HL-60/S4 treated with phorbol 12-myristate 13-acetate at 8.2 ng/mL for 4 days and 3 days (cell line): ENCODE measurements around the gene SCGB1D1.
"Not testable (repeated sequence)": the region's sequence is repeated elsewhere in the genome, so short reads cannot be mapped to it uniquely, and the experiment has no call there.

Source experiments
- in situ Hi-C: fragments of 300-500 bp; cut with MboI; formaldehyde crosslinking; loops from 2 replicates; pipeline ENCODE4 v1.15.0; 2022; ENCODE audit warnings: low sequenced_read_pairs

The SCGB1D1 gene

GRCh38 chr11:62157603-62158002, 32.4 kb upstream of the SCGB1D1 start:
- in situ Hi-C loops, result no loop called here

- in situ Hi-C loops, result no loop called here
These were observed 23.6 kb upstream of the SCGB1D1 start for GRCh38 chr11:62166371-62166770.

- in situ Hi-C loops, result no loop called here
These were observed 20.6 kb upstream of the SCGB1D1 start for GRCh38 chr11:62169448-62169847.

- in situ Hi-C loops, result no loop called here
These were observed 20.1 kb upstream of the SCGB1D1 start for GRCh38 chr11:62169935-62170334.

GRCh38 chr11:62171261-62171723, 18.7 kb upstream of the SCGB1D1 start:
- in situ Hi-C loops, result no loop called here

GRCh38 chr11:62172294-62172693, 17.7 kb upstream of the SCGB1D1 start:
- in situ Hi-C loops, result no loop called here

GRCh38 chr11:62176766-62177165, 13.2 kb upstream of the SCGB1D1 start:
- in situ Hi-C loops, result no loop called here

GRCh38 chr11:62179995-62180394, 10.0 kb upstream of the SCGB1D1 start:
- in situ Hi-C loops, result no loop called here

GRCh38 chr11:62181097-62181496, 8.9 kb upstream of the SCGB1D1 start:
- in situ Hi-C loops, result no loop called here

- in situ Hi-C loops, result no loop called here
These were observed 7.7 kb upstream of the SCGB1D1 start for GRCh38 chr11:62182147-62182891.

- in situ Hi-C loops, result no loop called here
These were observed 3.8 kb upstream of the SCGB1D1 start for GRCh38 chr11:62186195-62186594.

- in situ Hi-C loops, result no loop called here
These were observed 3.9 kb downstream of the SCGB1D1 start for GRCh38 chr11:62193952-62194351.

GRCh38 chr11:62195010-62195409, 5.0 kb downstream of the SCGB1D1 start:
- in situ Hi-C loops, result not testable (repeated sequence)

- in situ Hi-C loops, result no loop called here
These were observed 5.9 kb downstream of the SCGB1D1 start for GRCh38 chr11:62195945-62196344.

- in situ Hi-C loops, result not testable (repeated sequence)
These were observed 7.4 kb downstream of the SCGB1D1 start for GRCh38 chr11:62197400-62197799.

GRCh38 chr11:62201376-62201775, 11.4 kb downstream of the SCGB1D1 start:
- in situ Hi-C loops, result no loop called here

- in situ Hi-C loops, result no loop called here
These were observed 12.9 kb downstream of the SCGB1D1 start for GRCh38 chr11:62202910-62203309.

- in situ Hi-C loops, result no loop called here
These were observed 14.4 kb downstream of the SCGB1D1 start for GRCh38 chr11:62204430-62204829.

GRCh38 chr11:62205441-62205840, 15.4 kb downstream of the SCGB1D1 start:
- in situ Hi-C loops, result no loop called here

GRCh38 chr11:62206276-62207066, 16.5 kb downstream of the SCGB1D1 start:
- in situ Hi-C loops, result not testable (repeated sequence)

GRCh38 chr11:62208785-62209144, 18.7 kb downstream of the SCGB1D1 start:
- in situ Hi-C loops, result no loop called here

GRCh38 chr11:62217191-62217748, 27.3 kb downstream of the SCGB1D1 start:
- in situ Hi-C loops, result no loop called here
